GM18861 (cell line): Measurements from ENCODE around the gene LAMTOR3.

Source experiments
- ATAC-seq: cut with Tn5 transposase; IDR thresholded peaks from one replicate; pipeline ENCODE4 v1.9.1; 2021; ENCODE audit not compliant: unreplicated experiment

The LAMTOR3 gene

GRCh38 chr4:99863804-99864203, 30.4 kb downstream of the LAMTOR3 start:
- ATAC-seq = no peak

- no peak for ATAC-seq
These were observed 32.9 kb downstream of the LAMTOR3 start for GRCh38 chr4:99861120-99861905.

- ATAC-seq = no peak
These were observed 33.7 kb downstream of the LAMTOR3 start for GRCh38 chr4:99860521-99860920.

- ATAC-seq = peak; percentile 49
These were observed 34.6 kb downstream of the LAMTOR3 start for GRCh38 chr4:99859618-99860017.

- ATAC-seq = no peak
These were observed 36.9 kb downstream of the LAMTOR3 start for GRCh38 chr4:99857307-99857706.

GRCh38 chr4:99856166-99856565, 38.1 kb downstream of the LAMTOR3 start:
- ATAC-seq = no peak

GRCh38 chr4:99855678-99856077, 38.5 kb downstream of the LAMTOR3 start:
- peak; percentile 43 for ATAC-seq

- ATAC-seq = no peak
These were observed 40.2 kb downstream of the LAMTOR3 start for GRCh38 chr4:99853999-99854398.

- ATAC-seq = no peak
These were observed 41.0 kb downstream of the LAMTOR3 start for GRCh38 chr4:99853190-99853589.

- peak; percentile 10 for ATAC-seq
These were observed 42.0 kb downstream of the LAMTOR3 start for GRCh38 chr4:99852199-99852749.

- ATAC-seq = peak; percentile 36
These were observed 45.6 kb downstream of the LAMTOR3 start for GRCh38 chr4:99848591-99849001.

- ATAC-seq = peak; percentile 65
These were observed 46.8 kb downstream of the LAMTOR3 start for GRCh38 chr4:99847362-99847976.

- ATAC-seq = no peak
These were observed 47.3 kb downstream of the LAMTOR3 start for GRCh38 chr4:99846891-99847290.

GRCh38 chr4:99845708-99846469, 48.3 kb downstream of the LAMTOR3 start:
- ATAC-seq = no peak

- ATAC-seq = no peak
These were observed 49.0 kb downstream of the LAMTOR3 start for GRCh38 chr4:99845179-99845578.

GRCh38 chr4:99844048-99844447, 50.2 kb downstream of the LAMTOR3 start:
- no peak for ATAC-seq

GRCh38 chr4:99843413-99843812, 50.8 kb downstream of the LAMTOR3 start:
- ATAC-seq = no peak

- ATAC-seq = no peak
These were observed 53.1 kb downstream of the LAMTOR3 start for GRCh38 chr4:99841129-99841528.

GRCh38 chr4:99838927-99839326, 55.3 kb downstream of the LAMTOR3 start:
- no peak for ATAC-seq

- ATAC-seq = no peak
These were observed 58.3 kb downstream of the LAMTOR3 start for GRCh38 chr4:99835942-99836341.

GRCh38 chr4:99834569-99834968, 59.7 kb downstream of the LAMTOR3 start:
- ATAC-seq = no peak

GRCh38 chr4:99833756-99834155, 60.5 kb downstream of the LAMTOR3 start:
- no peak for ATAC-seq
